T-helper 2 cell treated with Interferon-gamma antibody and Interleukin-4, amounts not matched to agents 5 μg/mL and 100 μg/mL, for 36 hours (primary cell): ENCODE data around the gene UBE2S.

Source experiments
- DNase-seq: peaks from one replicate; pipeline ENCODE4 v3.0.0; 2021; ENCODE audit warnings: low spot score
- H3K27ac Mint-ChIP-seq: one replicate; pipeline ENCODE4 v1.8.0; 2021; ENCODE audit warnings: mild to moderate bottlenecking, mixed read lengths
- H3K27me3 Mint-ChIP-seq: one replicate; pipeline ENCODE4 v1.8.0; 2021; ENCODE audit warnings: low read depth, mixed read lengths
- H3K36me3 Mint-ChIP-seq: one replicate; pipeline ENCODE4 v1.8.0; 2021; ENCODE audit warnings: low read depth, mixed read lengths
- H3K4me1 Mint-ChIP-seq: one replicate; pipeline ENCODE4 v1.8.0; 2021; ENCODE audit warnings: low read depth, mixed read lengths
- H3K4me3 Mint-ChIP-seq: one replicate; pipeline ENCODE4 v1.8.0; 2022; ENCODE audit warnings: mild to moderate bottlenecking, moderate library complexity, mixed read lengths
- H3K9me3 Mint-ChIP-seq: one replicate; pipeline ENCODE4 v1.8.0; 2021; ENCODE audit warnings: mixed read lengths

The UBE2S gene

DNA sequence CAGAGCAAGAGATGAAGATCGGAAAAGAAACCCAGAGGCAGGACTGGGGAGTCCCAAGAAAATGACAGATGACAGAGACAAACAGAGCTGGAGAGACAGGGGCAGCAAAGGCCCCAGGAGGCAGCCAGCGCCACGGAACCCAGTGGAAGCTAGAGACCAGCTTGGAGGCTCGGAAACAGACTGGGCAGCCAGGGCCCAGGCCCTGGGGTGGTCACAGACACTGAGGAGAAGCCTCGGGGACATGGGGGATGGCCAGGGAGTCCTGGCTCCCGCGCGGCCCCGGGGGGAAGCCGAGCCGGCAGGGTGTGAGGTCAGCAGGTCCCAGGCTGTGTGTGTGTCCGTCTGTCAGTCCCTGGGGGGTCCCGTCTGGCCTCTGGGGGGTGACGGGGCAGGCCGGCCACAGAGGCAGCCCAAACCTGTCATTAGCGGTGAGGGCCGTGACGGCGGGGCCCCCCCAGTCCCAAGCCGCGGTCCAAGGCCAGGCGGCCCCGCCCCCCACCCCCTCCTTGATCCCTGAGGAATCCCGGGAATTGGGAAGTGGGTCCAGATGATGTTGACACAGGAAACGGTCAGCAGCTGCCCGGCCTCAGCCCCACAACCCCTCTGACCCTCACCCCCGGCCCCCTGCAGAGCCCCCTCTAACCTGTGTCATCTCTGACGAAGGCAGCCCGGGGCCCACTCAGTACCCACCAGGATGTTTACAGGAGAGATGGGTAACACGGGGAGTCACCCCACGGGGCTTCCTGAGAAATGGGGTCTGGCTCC lies 33.4 kb downstream of the UBE2S start:
- no peak overlapping the region for H3K4me3 Mint-ChIP-seq
- no peak for DNase-seq
- H3K4me1 Mint-ChIP-seq: no peaks in the 10 kb centered on the region
- no peak overlapping the region for H3K27ac Mint-ChIP-seq
- no peaks in the 10 kb centered on the region for H3K9me3 Mint-ChIP-seq
- H3K27me3 Mint-ChIP-seq: peaks cover 31% of the 10 kb centered on the region
- no peaks in the 10 kb centered on the region for H3K36me3 Mint-ChIP-seq

DNA sequence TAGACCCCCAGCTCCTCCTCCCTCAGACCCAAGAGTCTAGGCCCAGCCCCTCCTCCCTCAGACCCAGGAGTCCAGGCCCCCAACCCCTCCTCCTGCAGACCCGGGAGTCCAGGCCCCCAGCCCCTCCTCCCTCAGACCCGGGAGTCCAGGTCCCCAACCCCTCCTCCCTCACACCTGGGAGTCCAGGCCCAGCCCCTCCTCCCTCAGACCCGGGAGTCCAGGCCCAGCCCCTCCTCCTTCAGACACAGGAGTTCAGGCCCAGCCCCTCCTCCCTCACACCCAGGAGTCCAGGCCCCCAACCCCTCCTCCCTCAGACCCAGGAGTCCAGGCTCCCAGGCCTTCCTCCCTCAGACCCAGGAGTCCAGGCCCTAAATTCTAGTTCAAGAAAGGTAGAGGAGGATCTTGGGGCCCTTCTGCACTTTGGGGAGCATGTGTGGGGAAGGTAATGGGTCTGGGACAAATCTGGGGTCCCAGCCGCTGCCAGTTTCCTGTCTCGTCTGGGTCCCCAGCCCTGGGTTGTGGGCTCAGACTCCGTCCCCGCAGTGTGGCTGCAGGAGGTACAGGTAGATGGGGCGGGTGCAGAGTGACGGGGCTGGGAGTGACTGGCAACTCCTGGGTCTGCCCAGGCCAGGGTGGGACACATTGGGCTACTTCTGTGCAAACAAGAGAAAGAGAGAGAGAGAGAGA lies 34.1 kb downstream of the UBE2S start:
- no peaks in the 10 kb centered on the region for H3K9me3 Mint-ChIP-seq
- peaks cover 36% of the 10 kb centered on the region for H3K27me3 Mint-ChIP-seq
- no peak for DNase-seq
- H3K36me3 Mint-ChIP-seq: no peaks in the 10 kb centered on the region
- H3K27ac Mint-ChIP-seq: no peak overlapping the region
- no peaks in the 10 kb centered on the region for H3K4me1 Mint-ChIP-seq
- H3K4me3 Mint-ChIP-seq: no peak overlapping the region

DNA sequence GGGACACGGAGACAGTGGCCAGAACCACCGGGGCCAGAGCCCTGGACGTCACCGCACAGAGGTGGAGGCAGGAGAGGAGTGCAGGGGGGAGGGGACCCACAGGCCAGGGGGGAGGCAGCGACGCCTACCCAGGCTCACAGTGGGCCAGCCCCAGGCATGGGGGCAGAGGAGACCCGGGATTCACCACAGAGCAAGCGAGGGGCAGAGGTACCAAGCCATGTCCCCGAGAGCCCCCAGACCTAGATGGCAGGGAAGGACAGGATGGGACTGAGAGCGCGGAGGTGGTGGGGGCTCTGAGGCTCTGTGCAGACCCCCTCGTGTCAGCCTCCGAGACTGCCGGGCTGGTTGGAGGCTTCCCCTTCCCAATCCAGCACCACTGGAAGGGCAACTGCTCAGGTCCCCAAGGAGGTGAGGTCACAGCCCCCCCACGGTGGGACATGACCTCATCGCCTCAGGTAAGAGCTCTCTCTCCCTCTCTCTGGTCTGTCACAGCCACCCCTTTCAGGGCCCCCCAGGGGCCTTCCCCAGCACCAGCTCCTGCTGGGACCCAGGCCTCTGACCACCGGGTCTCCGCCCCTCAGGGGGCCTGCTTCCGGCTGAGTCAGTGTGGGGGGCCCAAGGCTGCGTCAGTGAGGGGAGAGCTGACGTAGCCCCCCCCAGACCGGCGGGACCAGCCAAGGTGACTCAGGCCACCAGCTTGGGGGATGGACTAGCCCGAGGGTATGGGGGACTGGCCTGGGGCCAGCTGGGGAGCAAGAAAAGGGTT lies 35.1 kb downstream of the UBE2S start:
- no peak overlapping the region for H3K27ac Mint-ChIP-seq
- no peak overlapping the region for H3K4me3 Mint-ChIP-seq
- H3K27me3 Mint-ChIP-seq: peaks cover 44% of the 10 kb centered on the region
- no peaks in the 10 kb centered on the region for H3K9me3 Mint-ChIP-seq
- DNase-seq: no peak
- no peaks in the 10 kb centered on the region for H3K36me3 Mint-ChIP-seq
- no peaks in the 10 kb centered on the region for H3K4me1 Mint-ChIP-seq

DNA sequence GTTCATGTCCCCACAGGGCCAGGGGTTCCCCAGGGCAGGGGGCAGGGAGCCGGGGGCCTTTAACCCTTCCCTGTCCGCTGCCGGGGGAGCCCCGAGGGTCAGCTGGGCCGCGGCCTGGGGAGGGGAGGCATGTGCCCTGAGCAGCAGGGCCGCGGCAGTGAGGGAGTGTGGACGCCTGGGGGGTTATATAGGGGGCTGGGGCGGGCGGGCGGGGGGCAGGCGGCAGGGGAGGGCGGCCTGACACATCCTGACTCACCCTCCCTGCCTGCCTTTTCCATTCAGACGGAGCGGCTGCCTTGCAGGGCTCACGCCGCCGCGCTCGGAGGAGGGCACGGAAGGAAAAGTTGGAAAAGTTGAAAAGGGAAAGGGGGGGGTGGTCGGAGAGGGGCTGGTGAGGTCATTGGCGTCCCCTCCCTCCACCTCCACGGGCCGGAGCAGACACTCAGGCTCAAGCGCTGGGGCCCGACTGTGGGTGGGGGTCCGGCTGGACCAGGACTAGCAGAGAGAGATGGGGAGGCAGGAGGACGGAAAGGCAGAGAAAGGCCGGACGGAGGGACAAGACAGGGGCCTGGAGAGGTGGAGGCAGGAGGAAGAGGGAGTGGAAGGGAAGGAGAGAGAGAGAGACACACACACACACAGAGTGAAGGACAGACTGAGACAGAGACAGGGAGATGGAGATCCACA lies 37.1 kb downstream of the UBE2S start, which contains the start of gene IL11:
TSS of gene IL11 (minus strand) at position 159 of the 684 bp plus-strand sequence. CDS start at position 6, 153 bp downstream.
- Mint-ChIP-seq H3K27me3 (peaks cover 48% of the 10 kb centered on the region), H3K27ac (peak within 1 kb of the TSS; percentile 52), H3K4me1 (no peaks in the 10 kb centered on the region), H3K9me3 (no peaks in the 10 kb centered on the region), H3K4me3 (peak within 1 kb of the TSS; percentile 38), H3K36me3 (no peaks in the 10 kb centered on the region)
- DNase-seq: no peak

DNA sequence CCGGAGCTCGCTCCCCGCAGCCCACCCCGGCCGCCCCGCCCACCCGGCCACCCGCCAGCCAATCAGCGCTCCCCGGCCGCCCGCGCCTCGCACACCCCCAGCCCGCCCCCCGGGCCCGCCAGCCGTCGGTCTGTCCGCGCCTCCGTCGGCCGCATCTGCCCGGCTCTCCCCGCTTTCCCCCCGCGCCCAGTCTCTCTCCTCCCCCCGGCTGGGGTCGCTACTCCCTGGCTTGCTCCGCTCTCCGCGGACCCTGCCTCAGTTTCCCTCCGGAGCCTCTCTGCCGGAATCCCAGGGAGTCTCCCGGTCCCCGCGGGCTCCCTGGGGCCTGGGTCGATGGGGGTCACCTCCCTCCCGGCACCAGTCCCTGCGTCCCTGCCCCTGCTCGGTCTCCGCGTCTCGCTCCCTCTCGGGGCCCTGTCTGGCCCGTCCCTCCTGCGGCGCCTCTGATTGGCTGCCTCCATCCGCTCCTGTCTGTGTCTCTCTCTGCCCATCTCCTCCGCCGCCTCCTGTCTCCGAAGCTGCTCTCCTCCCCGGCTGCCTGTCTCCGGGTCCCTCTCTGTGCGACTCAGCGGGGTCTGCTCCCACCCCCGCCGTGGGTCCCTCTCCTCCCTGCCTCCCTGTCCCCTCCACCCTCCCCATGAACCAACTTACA lies 37.8 kb downstream of the UBE2S start:
- peaks cover 48% of the 10 kb centered on the region for H3K27me3 Mint-ChIP-seq
- H3K9me3 Mint-ChIP-seq: no peaks in the 10 kb centered on the region
- H3K27ac Mint-ChIP-seq: peak overlapping the region; percentile 52
- no peaks in the 10 kb centered on the region for H3K4me1 Mint-ChIP-seq
- no peaks in the 10 kb centered on the region for H3K36me3 Mint-ChIP-seq
- peak overlapping the region; percentile 38 for H3K4me3 Mint-ChIP-seq
- no peak for DNase-seq

DNA sequence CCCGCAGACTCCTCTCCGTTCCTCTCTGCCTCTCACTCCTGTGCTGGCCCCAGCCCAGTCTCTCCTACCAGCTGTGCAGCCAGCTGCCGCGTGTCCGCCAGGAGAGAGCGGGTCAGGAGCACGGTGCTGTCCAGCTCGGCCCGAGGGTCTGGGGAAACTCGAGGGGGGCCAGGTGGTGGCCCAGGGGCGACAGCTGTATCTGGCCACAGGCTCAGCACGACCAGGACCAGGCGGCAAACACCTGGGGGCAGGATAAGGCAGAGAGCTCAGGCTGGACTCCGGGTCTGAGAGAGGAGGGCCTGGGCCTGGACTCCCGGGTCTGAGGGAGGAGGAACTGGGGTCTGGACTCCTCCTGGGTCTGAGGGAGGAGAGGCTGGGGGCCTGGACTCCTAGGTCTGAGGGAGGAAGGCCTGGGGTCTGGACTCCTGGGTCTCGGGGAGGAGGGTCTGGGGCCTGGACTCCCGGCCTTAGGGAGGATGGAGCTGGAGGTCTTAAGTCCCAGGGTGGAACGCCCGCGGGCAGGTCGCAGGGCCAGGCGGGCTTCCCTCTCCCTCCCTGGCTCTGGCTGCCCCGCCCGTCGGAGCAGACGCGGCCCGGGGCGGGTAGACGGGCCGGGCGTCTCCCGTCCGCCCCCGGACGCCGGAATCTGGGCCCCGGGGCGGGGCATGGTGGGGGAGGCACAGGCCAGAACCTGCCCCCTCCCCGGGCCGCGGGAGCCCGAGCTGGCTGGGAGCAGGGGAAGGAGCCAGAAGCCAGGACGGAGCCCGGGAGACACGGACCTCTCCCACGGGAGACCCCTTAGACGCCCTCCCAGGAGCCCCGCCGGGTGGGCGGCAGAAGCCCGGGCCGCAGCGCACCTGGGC lies 38.7 kb downstream of the UBE2S start:
- peaks cover 48% of the 10 kb centered on the region for H3K27me3 Mint-ChIP-seq

DNA sequence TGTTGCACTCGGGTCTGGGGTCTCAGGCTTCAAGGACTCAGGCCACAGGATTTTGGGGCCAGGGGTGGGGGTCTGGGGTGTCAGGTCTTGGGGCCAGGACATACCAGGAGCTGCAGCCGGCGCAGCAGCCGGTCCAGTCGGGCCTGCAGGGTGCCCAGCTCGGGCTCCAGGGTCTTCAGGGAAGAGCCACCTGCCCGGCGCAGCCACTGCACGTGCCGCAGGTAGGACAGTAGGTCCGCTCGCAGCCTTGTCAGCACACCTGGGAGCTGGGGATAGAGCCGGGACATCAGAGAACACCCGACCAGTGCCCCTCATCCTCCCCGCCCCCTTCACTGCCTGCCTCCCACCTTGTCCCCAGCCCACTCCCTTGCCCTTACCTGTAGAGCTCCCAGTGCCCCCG lies 39.5 kb downstream of the UBE2S start:
- Mint-ChIP-seq H3K4me1 (no peaks in the 10 kb centered on the region), H3K36me3 (no peaks in the 10 kb centered on the region), H3K27me3 (peaks cover 41% of the 10 kb centered on the region), H3K27ac (no peak overlapping the region), H3K9me3 (no peaks in the 10 kb centered on the region), H3K4me3 (no peak overlapping the region)
- DNase-seq: no peak

More for the DNA sequence above, 38.7 kb downstream of the UBE2S start:
- H3K27ac Mint-ChIP-seq: no peak overlapping the region
- DNase-seq: peak; percentile 29
- no peaks in the 10 kb centered on the region for H3K9me3 Mint-ChIP-seq
- no peak overlapping the region for H3K4me3 Mint-ChIP-seq
- no peaks in the 10 kb centered on the region for H3K4me1 Mint-ChIP-seq
- no peaks in the 10 kb centered on the region for H3K36me3 Mint-ChIP-seq

DNA sequence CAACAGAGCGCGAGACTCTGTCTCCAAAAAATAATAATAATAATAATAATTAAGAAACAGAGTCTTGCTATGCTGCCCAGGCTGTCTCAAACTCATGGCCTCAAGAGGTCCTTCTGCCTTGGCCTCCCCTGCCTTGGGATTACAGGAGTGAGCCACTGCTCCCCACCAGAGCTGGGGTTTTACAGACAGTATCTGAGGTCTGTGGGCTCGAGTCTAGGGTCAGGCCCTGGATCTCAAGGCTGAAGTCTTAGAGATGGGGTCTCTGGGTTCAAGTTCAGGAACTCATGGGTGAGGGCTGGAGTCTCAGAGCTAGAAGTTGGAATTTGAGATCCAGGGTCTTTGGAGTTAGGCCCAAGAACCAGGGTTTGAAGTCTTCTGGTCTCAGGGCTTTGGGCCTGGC lies 40.8 kb downstream of the UBE2S start:
- Mint-ChIP-seq H3K27me3 (peaks cover 37% of the 10 kb centered on the region), H3K4me1 (no peaks in the 10 kb centered on the region), H3K36me3 (no peaks in the 10 kb centered on the region), H3K27ac (no peak overlapping the region), H3K9me3 (no peaks in the 10 kb centered on the region), H3K4me3 (no peak overlapping the region)
- DNase-seq: no peak

DNA sequence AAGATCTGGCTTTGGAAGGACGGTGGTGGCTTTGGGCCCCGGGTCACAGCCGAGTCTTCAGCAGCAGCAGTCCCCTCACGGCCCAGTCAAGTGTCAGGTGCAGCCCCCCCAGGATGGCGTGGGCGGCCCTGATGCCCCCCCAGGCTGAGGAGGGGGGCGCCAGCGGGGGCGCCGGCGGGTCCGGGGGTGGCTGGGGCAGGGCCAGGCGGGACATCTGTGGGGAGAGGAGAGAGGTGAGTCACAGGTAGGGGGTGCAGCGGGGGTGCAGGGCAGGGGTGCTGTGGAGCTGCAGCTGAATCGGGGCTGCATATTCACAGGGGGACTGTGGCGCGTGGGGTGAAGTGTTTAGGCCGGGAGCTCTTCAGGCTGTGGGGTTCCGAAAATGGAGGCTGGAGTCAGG lies 41.6 kb downstream of the UBE2S start:
- DNase-seq: no peak
- Mint-ChIP-seq H3K9me3 (no peaks in the 10 kb centered on the region), H3K4me1 (no peaks in the 10 kb centered on the region), H3K27ac (no peak overlapping the region), H3K36me3 (no peaks in the 10 kb centered on the region), H3K27me3 (peaks cover 29% of the 10 kb centered on the region), H3K4me3 (no peak overlapping the region)

DNA sequence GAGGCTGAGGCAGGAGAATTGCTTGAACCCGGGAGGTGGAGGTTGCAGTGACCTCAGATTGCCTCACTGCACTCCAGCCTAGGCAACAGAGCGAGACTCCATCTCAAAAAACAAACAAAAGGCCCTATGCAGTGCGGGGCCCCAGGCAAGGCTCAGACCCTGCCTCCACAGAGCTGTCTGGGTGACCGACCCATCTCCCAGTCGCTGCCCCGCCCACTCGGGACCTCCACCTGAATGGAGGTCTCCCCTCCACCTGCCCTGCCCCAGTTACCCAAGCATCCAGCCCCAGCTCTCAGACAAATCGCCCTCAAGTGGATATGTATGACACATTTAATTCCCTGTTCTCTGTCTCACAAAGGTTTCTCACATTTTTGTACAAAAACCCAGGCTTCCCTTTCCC lies 42.3 kb downstream of the UBE2S start:
- Mint-ChIP-seq H3K4me1 (no peaks in the 10 kb centered on the region), H3K36me3 (no peaks in the 10 kb centered on the region), H3K4me3 (no peak overlapping the region), H3K27me3 (peaks cover 23% of the 10 kb centered on the region), H3K9me3 (no peaks in the 10 kb centered on the region), H3K27ac (no peak overlapping the region)
- no peak for DNase-seq

DNA sequence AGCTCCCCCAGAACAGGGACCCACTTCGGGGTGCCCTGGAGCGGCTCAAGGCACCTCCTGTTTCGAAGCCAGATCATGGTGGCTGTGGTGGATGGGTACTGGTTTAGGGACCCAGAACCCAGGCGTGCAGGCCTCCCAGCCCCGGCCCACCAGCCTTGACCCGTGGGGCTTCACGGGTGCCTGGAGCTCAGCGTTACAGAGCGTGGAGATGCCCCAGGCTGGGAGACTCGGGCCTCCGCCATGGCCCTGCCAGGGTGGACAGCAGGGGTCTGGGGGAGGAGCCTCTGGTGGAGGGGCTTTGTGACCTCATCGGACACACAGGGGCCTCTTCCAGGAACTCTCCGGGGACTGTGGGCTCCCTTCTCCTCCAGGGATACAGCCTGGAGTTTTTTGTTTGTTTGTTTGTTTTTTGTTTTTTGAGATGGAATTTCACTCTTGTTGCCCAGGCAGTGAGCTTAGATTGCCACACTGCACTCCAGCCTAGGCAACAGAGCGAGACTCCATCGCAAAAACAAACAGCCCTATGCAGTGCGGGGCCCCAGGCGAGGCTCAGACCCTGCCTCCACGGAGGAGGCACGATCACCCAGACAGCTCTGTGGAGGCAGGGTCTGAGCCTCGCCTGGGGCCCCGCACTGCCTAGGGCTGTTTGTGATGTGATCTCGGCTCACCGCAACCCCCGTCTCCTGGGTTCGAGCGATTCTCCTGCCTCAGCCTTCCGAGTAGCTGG lies 44.4 kb downstream of the UBE2S start, which contains the start of gene GARIN5B:
TSS of gene GARIN5B (minus strand) at position 271 of the 727 bp plus-strand sequence. CDS start at position 77, 194 bp downstream.
- Mint-ChIP-seq H3K4me3 (no peak within 1 kb of the TSS), H3K36me3 (no peaks in the 10 kb centered on the region), H3K4me1 (no peaks in the 10 kb centered on the region), H3K27ac (no peak within 1 kb of the TSS), H3K27me3 (peaks cover 10% of the 10 kb centered on the region), H3K9me3 (no peaks in the 10 kb centered on the region)
- DNase-seq: no peak
